Pancreas (tissue), 10 donors: Measurements from ENCODE around the gene SSBP3. TPM values are rescaled to one million over a fixed set of nuclear protein-coding genes. Genes with fewer than 3 reads are reported as not detected.

Experiments
- ATAC-seq, 4 donors: fragments of 200-7000 bp; cut with Tn5 transposase; one replicate each; pipeline versions ENCODE4 v1.8.0 to v1.9.1; 2020; ENCODE audit warnings: mild to moderate bottlenecking in 4 of 4, moderate library complexity in 4 of 4
- DNase-seq, 6 donors: peaks; one replicate each; pipeline ENCODE4 v3.0.0-alpha.2; 2020
- FAIRE-seq: peaks from 2 replicates; lab custom pipeline; 2012; peaks lifted over from hg19 to GRCh38; lab: Jason Lieb, UNC
- H3K27ac ChIP-seq, 4 donors: fragments of 200-600 bp; sonication (generic); 1 replicate in 3 of 4; 2 replicates in 1 of 4; pipeline versions ENCODE4 v1.5.0 to v1.8.0; 2020
- H3K27me3 ChIP-seq, 4 donors: fragments of 200-600 bp; one replicate each; pipeline ENCODE4 v1.8.0; 2021
- H3K36me3 ChIP-seq, 3 donors: fragments of 200-600 bp; sonication (generic) in 1 of 3; one replicate each; pipeline versions ENCODE4 v1.5.0 to v1.8.0; 2020 to 2021
- H3K4me1 ChIP-seq, 3 donors: fragments of 200-600 bp; one replicate each; pipeline ENCODE4 v1.8.0; 2021
- H3K4me3 ChIP-seq, 4 donors: fragments of 200-600 bp; sonication (generic) in 2 of 4; one replicate each; pipeline versions ENCODE4 v1.5.0 to v1.8.0; 2020 to 2021
- H3K9me3 ChIP-seq, 4 donors: fragments of 200-600 bp; one replicate each; pipeline ENCODE4 v1.8.0; 2021
- WGBS, 2 donors: extraction: QIAGEN DNeasy Blood & Tissue Kit; methylation state at CpG; one replicate each; pipeline ENCODE4 v1.1.7; 2013; 5-methylcytosine and 5-hydroxymethylcytosine counted together
- intact Hi-C, 3 donors: fragments of 100-400 bp; cut with DNase I; formaldehyde crosslinking; loops; one replicate each; pipeline versions ENCODE4 v1.11.1 to v1.14.2; 2022
- polyA plus RNA-seq, 2 donors: library from polyadenylated mRNA; stranded (reverse); fragments of 200-250 nt; gene quantifications; one replicate each; pipeline ENCODE4 v1.2.3, GENCODE V29; 2013
- total RNA-seq, 6 donors: library from RNA; stranded (reverse); fragmentation: NEBNext Ultra II Directional in 4 of 6; extraction: Animal tissue kit (Norgen Biotek cat#: 25700) in 4 of 6; gene quantifications; one replicate each; pipeline versions ENCODE4 v1.2.1 to v1.2.4, GENCODE V29; 2021 to 2023
- TF ChIP-seq, protein P1 (sequence below), 4 donors: fragments of 200-600 bp; sonication (generic) in 3 of 4; IDR thresholded peaks; one replicate each; pipeline versions ENCODE4 v1.5.0 to v1.8.0; 2021; ENCODE audit warnings: antibody characterized with exemption in 4 of 4
- donor health status: healthy with polysubstance abuse.
- donor health status: DM: no; HTN: no; CAD: no; lungs with moderate emphysema.
- donor health status: DM: no; HTN: no; CAD: no.
- donor health status: control.
- donor health status: control.
- donor health status: Bipolar disorder and iron deficiency.
- donor health status: DM: yes; HTN: yes; CAD: no.
- donor health status: DM: no; HTN: no; CAD: no.
- donor health status: DM: no; HTN: no; CAD: no.
- donor health status: DM: yes; HTN: yes; CAD: no.

SSBP3 gene
- total and polyA plus RNA-seq, 8 donors, result 16.4 to 31.0 (median 22.9) TPM

DNA sequence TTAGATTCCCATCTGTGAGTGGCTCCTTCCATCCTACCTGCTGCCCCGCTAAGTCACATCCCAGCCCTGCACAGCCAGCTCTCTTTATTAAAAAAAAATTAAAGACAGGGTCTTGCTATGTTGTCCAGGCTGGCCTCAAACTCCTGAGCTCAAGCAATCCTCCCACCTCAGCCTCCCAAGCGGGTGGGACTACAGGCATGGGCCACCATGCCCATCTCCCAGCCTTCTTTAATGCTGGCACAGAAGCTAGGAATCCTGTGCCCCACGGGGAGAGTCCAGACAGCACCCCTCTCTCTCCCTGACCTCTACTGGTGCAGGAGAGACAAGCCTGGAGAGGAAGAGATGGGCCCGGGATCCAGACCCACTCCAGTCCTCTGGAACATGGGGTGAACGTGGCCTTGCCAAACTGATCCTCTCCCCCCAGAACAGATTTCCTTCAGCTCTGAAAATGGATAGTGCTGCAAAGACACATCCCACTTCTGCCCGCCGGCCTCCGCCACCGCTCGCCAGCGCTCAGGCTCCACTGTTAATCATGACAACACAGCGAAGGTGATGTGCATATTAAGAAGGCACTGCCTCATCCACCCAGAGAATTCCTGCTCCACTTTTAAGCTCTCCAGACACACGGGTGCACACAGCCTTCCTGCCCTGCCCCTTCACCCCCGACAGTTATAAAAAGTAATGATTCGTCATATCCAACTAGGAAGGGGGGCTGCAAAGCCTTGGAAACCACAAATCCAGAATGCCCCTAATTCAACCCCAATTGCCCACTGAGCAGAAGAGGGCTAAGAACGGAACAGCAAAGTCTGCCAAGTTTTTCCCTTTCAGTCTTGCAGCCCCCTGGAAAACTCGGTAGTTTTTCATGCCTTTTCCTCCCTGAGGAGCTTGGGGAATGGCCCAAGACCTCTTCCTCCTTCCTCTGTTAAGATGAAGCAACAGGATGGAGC is 138.1 kb downstream of the SSBP3 start:
- WGBS, 2 donors, result 89 to 91% methylated on average over 17 of the region's 17 CpGs
- Histone ChIP-seq H3K4me1 (no peaks in the 10 kb centered on the region), H3K27me3 (no peaks in the 10 kb centered on the region), H3K27ac (no peak overlapping the region), H3K36me3 (no peaks in the 10 kb centered on the region), H3K4me3 (no peak overlapping the region), H3K9me3 (no peaks in the 10 kb centered on the region)
- ATAC-seq, result no peak
- TF ChIP-seq, protein P1, sequence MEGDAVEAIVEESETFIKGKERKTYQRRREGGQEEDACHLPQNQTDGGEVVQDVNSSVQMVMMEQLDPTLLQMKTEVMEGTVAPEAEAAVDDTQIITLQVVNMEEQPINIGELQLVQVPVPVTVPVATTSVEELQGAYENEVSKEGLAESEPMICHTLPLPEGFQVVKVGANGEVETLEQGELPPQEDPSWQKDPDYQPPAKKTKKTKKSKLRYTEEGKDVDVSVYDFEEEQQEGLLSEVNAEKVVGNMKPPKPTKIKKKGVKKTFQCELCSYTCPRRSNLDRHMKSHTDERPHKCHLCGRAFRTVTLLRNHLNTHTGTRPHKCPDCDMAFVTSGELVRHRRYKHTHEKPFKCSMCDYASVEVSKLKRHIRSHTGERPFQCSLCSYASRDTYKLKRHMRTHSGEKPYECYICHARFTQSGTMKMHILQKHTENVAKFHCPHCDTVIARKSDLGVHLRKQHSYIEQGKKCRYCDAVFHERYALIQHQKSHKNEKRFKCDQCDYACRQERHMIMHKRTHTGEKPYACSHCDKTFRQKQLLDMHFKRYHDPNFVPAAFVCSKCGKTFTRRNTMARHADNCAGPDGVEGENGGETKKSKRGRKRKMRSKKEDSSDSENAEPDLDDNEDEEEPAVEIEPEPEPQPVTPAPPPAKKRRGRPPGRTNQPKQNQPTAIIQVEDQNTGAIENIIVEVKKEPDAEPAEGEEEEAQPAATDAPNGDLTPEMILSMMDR (IDR thresholded peaks at IDR 0.05), result no peak
- no peak for FAIRE-seq
- no peak for DNase-seq
- intact Hi-C loops, result no loop called here

DNA sequence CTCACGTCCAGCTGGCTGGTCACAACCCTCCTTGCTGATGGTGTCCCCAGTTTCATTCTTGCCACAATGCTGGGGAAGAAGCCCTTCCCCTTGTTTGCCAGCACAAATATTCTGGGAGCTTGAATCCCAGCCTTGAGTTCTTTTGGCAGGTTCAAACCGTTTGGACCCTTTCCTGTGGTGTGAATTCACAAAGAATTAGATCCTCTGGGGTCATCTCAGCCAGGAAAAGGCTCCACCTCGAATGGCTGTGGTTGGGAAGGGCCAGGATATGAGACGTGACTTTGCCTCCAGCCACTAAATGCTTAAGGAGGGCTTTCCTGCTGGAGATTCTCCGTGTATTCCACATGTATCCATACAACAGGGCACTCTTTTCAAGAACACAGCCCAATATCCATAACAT is 139.3 kb downstream of the SSBP3 start:
- Histone ChIP-seq H3K27me3 (no peaks in the 10 kb centered on the region), H3K4me1 (no peaks in the 10 kb centered on the region), H3K36me3 (no peaks in the 10 kb centered on the region), H3K9me3 (no peaks in the 10 kb centered on the region), H3K4me3 (no peak overlapping the region), H3K27ac (no peak overlapping the region)
- no peak for FAIRE-seq
- 80 to 81% methylated on average over 5 of the region's 5 CpGs for whole genome bisulfite sequencing, 2 donors
- intact Hi-C loops, result no loop called here
- no peak for ATAC-seq
- DNase-seq, result no peak
- TF ChIP-seq, protein P1 (IDR thresholded peaks at IDR 0.05), result no peak

DNA sequence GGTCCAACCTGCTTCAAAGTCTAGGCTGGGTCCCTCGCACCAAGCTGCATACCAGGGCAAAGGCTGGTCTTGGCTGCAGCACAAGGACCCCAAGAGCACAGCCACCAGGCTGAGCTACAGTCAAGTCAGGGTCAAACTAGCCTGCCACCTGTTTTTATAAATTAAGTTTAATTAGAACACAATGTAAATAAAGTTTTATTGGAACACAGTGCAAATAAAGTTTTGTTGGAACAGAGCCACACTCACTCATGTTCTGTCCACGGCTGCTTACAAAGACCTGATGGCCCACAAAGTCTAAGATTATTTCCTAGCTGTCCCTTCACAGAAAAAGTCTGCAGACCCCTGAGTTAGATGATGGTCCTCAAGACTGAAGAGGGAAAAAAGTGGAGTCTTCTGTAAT is 140.0 kb downstream of the SSBP3 start:
- ATAC-seq (no peak), FAIRE-seq (no peak)
- intact Hi-C loops, result no loop called here

DNA sequence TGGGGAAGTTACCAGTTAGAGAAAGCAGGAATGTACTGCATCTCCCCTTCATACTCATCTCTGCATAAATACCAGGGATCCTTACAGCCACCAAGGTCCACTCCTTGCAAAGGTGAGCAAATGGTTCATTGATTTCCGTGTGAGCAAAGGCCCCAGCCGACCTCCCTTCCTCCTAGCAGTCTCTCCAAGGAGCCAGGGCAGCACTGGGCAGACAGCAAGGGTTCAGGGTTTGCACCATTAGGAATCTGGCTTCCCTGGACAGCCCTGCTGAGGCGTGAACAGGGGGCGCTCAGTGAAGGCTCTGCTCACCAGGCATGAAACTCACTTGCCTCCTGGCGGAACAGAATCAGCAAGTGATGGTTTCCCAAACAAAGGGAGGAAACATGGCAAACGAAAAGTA is 140.5 kb downstream of the SSBP3 start:
- Histone ChIP-seq H3K4me3 (no peak overlapping the region), H3K27me3 (no peaks in the 10 kb centered on the region), H3K27ac (no peak overlapping the region), H3K4me1 (no peaks in the 10 kb centered on the region), H3K9me3 (no peaks in the 10 kb centered on the region), H3K36me3 (no peaks in the 10 kb centered on the region)
- no peak for ATAC-seq
- no peak for DNase-seq
- TF ChIP-seq, protein P1 (IDR thresholded peaks at IDR 0.05), result no peak
- intact Hi-C loops, result no loop called here
- 86 to 87% methylated on average over 6 of the region's 6 CpGs for WGBS, 2 donors
- no peak for FAIRE-seq

More for the DNA sequence above, 140.0 kb downstream of the SSBP3 start:
- TF ChIP-seq, protein P1 (IDR thresholded peaks at IDR 0.05), result no peak
- Histone ChIP-seq H3K27ac (no peak overlapping the region), H3K4me3 (no peak overlapping the region), H3K27me3 (no peaks in the 10 kb centered on the region), H3K9me3 (no peaks in the 10 kb centered on the region), H3K36me3 (no peaks in the 10 kb centered on the region), H3K4me1 (no peaks in the 10 kb centered on the region)
- no peak for DNase-seq
- 91 to 92% methylated on average over 2 of the region's 2 CpGs for WGBS, 2 donors

DNA sequence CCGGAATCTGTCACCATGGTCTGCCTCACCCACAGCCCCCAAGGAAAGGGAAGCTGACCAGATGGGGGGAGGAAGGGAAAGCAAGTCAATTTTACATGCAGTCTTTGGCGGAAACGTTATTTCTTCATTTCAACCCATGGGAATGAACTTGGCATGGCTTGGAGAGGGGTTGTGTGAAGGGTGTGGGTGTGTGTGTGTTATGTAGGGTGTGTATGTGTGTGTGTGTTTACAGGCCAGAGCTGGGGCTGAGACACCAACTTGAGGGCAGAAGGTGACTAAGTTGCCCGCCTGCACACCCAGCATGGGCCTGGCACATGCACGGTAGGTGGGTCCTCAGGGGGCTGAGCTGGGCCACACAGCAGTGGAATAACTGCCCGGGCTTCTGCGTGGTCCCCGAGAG is 141.1 kb downstream of the SSBP3 start:
- FAIRE-seq (no peak), ATAC-seq (no peak), DNase-seq (no peak)
- no peaks in the 10 kb centered on the region for H3K36me3 ChIP-seq
- no peak overlapping the region for H3K27ac ChIP-seq
- no peaks in the 10 kb centered on the region for H3K9me3 ChIP-seq
- H3K4me1 ChIP-seq, result no peaks in the 10 kb centered on the region
- no peak overlapping the region for H3K4me3 ChIP-seq
- TF ChIP-seq, protein P1 (IDR thresholded peaks at IDR 0.05), result no peak
- H3K27me3 ChIP-seq, result no peaks in the 10 kb centered on the region
- intact Hi-C loops, result no loop called here
- WGBS, 2 donors, result 89 to 95% methylated on average over 8 of the region's 8 CpGs
